Measurements from ENCODE around the gene IFITM2. TPM values are rescaled to one million over a fixed set of nuclear protein-coding genes. Genes with fewer than 3 reads are reported as not detected.

The IFITM2 gene
- total RNA-seq, 6 experiments from 2014 or later, result 157 to 624 (median 390) TPM

- H3K27me3 ChIP-seq, result no peaks in the 10 kb centered on the region
- TF ChIP-seq, protein P1, sequence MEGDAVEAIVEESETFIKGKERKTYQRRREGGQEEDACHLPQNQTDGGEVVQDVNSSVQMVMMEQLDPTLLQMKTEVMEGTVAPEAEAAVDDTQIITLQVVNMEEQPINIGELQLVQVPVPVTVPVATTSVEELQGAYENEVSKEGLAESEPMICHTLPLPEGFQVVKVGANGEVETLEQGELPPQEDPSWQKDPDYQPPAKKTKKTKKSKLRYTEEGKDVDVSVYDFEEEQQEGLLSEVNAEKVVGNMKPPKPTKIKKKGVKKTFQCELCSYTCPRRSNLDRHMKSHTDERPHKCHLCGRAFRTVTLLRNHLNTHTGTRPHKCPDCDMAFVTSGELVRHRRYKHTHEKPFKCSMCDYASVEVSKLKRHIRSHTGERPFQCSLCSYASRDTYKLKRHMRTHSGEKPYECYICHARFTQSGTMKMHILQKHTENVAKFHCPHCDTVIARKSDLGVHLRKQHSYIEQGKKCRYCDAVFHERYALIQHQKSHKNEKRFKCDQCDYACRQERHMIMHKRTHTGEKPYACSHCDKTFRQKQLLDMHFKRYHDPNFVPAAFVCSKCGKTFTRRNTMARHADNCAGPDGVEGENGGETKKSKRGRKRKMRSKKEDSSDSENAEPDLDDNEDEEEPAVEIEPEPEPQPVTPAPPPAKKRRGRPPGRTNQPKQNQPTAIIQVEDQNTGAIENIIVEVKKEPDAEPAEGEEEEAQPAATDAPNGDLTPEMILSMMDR (IDR thresholded peaks at IDR 0.05), result no peak
- no peak for TF ChIP-seq POLR2A (IDR thresholded peaks at IDR 0.05)
- H3K9me3 ChIP-seq, result no peaks in the 10 kb centered on the region
- no peaks in the 10 kb centered on the region for H3K36me3 ChIP-seq
- intact Hi-C loops (cut with DNase I), result no loop called here
- peak overlapping the region in 1 of 3 donors; percentile 10 for H3K27ac ChIP-seq
- no peak for DNase-seq
- WGBS (ENCODE audit: insufficient coverage, low coverage, low lambda C conversion rate, missing lambda C conversion rate), result 56% methylated on average over 10 of the region's 18 CpGs
- no peak overlapping the region for H3K4me3 ChIP-seq
- H3K4me1 ChIP-seq, result peaks cover 3 to 34% (median 14%) of the 10 kb centered on the region in 4 donors
- no peak for ATAC-seq
Observed at GRCh38 chr11:350723-351255, 43.2 kb downstream of the IFITM2 start.

GRCh38 chr11:351411-351810, 43.8 kb downstream of the IFITM2 start:
- TF ChIP-seq POLR2A (IDR thresholded peaks at IDR 0.05), result no peak
- TF ChIP-seq, protein P1 (IDR thresholded peaks at IDR 0.05), result no peak
- no peak for ATAC-seq
- intact Hi-C loops (cut with DNase I), result no loop called here
- H3K9me3 ChIP-seq, result no peaks in the 10 kb centered on the region
- no peak overlapping the region for H3K4me3 ChIP-seq
- no peaks in the 10 kb centered on the region for H3K36me3 ChIP-seq
- no peaks in the 10 kb centered on the region for H3K27me3 ChIP-seq
- WGBS (ENCODE audit: insufficient coverage, low coverage, low lambda C conversion rate, missing lambda C conversion rate), result 97% methylated on average over 11 of the region's 14 CpGs
- H3K4me1 ChIP-seq, result peaks cover 3 to 34% (median 14%) of the 10 kb centered on the region in 4 donors
- peak overlapping the region in 1 of 3 donors; percentile 14 for H3K27ac ChIP-seq
- no peak for DNase-seq

DNA sequence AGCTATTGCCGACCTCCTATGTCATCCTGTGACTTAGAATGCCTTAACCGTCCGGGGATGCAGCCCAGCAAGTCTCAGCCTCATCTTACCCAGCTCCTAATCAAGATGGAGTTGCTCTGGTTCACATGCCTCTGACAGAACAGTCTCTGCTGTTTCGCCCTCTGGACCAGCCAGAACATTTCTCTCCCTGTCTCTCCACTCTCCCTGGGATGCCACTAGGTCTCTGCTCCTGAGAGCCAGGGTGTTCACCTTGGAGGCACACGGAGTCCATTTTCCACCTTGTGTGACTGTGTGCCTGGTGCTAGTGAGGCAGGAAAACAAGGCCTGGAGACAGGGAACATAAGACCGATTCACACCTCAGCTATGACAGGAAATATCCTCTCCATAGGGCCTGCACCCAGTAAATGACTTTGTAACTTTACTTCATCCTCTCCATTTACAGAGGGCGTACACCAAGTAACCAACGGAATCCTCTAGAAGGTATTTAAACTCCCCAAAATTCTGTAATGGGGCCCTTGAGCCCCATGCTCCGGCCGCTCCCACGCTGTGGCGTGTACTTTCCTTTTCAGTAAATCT, 44.9 kb downstream of the IFITM2 start:
- DNase-seq (no peak), ATAC-seq (no peak)
- H3K36me3 ChIP-seq, result no peaks in the 10 kb centered on the region
- intact Hi-C loops (cut with DNase I), result no loop called here
- WGBS (ENCODE audit: insufficient coverage, low coverage, low lambda C conversion rate, missing lambda C conversion rate), result 83% methylated on average over 10 of the region's 12 CpGs
- H3K27me3 ChIP-seq, result no peaks in the 10 kb centered on the region
- H3K27ac ChIP-seq, result peak overlapping the region; percentile 99 to 100 (median 100)
- H3K9me3 ChIP-seq, result no peaks in the 10 kb centered on the region
- H3K4me3 ChIP-seq, result no peak overlapping the region
- TF ChIP-seq POLR2A (IDR thresholded peaks at IDR 0.05), result no peak
- TF ChIP-seq, protein P1 (IDR thresholded peaks at IDR 0.05), result no peak
- peaks cover 3 to 34% (median 14%) of the 10 kb centered on the region in 4 donors for H3K4me1 ChIP-seq

- Histone ChIP-seq H3K27ac (peak overlapping the region; percentile 99 to 100 (median 100)), H3K4me3 (peak overlapping the region; percentile 23 to 30 (median 24)), H3K9me3 (no peaks in the 10 kb centered on the region), H3K27me3 (no peaks in the 10 kb centered on the region), H3K36me3 (no peaks in the 10 kb centered on the region), H3K4me1 (peaks cover 3 to 34% (median 14%) of the 10 kb centered on the region in 4 donors)
- ATAC-seq (peak; percentile 75 to 82 (median 76)), DNase-seq (peak; percentile 94 to 97 (median 96))
- intact Hi-C loops (cut with DNase I), result no loop called here
- TF ChIP-seq, protein P1 (IDR thresholded peaks at IDR 0.05), result no peak
- TF ChIP-seq POLR2A (IDR thresholded peaks at IDR 0.05), result peak; percentile 89
- 16% methylated on average over 16 of the region's 16 CpGs for WGBS (ENCODE audit: insufficient coverage, low coverage, low lambda C conversion rate, missing lambda C conversion rate)
Observed at GRCh38 chr11:353179-353873, 45.7 kb downstream of the IFITM2 start.

All from right lobe of liver (tissue), 6 donors.